WTC11 (cell line): ENCODE results near the gene HUS1.

Experiments used
- FOXP1 ChIP-seq: sonication (generic); formaldehyde crosslinking; IDR thresholded peaks from 2 replicates; pipeline ENCODE4 v1.8.0; 2022; ENCODE audit warnings: missing genetic modification reagents, mild to moderate bottlenecking, moderate library complexity, borderline replicate concordance
- NFYB ChIP-seq: sonication (generic); formaldehyde crosslinking; conservative IDR thresholded peaks from 2 replicates; pipeline ENCODE4 v1.8.0; 2022; ENCODE audit warnings: low read depth, missing genetic modification reagents
- TEAD4 ChIP-seq: sonication (generic); formaldehyde crosslinking; IDR thresholded peaks from 2 replicates; pipeline ENCODE4 v1.8.0; 2022; ENCODE audit warnings: mild to moderate bottlenecking, missing genetic modification reagents
- TF ChIP-seq, protein P1 (sequence below): fragments of 200-600 bp; IDR thresholded peaks from 2 replicates; pipeline ENCODE4 v1.8.0; 2022; ENCODE audit warnings: antibody characterized with exemption
- TF ChIP-seq, protein P2 (sequence below): sonication (generic); formaldehyde crosslinking; IDR thresholded peaks from 2 replicates; pipeline ENCODE4 v1.8.0; 2022; ENCODE audit warnings: mild to moderate bottlenecking, missing genetic modification reagents

GRCh38 chr7:48028938-48029337, 49.5 kb upstream of the HUS1 start, which contains the start of gene SUN3:
- TF ChIP-seq FOXP1 (CRISPR knock-in tag) (no peak), NFYB (CRISPR knock-in tag) (no peak), TEAD4 (CRISPR knock-in tag) (no peak)
- TF ChIP-seq, protein P1, sequence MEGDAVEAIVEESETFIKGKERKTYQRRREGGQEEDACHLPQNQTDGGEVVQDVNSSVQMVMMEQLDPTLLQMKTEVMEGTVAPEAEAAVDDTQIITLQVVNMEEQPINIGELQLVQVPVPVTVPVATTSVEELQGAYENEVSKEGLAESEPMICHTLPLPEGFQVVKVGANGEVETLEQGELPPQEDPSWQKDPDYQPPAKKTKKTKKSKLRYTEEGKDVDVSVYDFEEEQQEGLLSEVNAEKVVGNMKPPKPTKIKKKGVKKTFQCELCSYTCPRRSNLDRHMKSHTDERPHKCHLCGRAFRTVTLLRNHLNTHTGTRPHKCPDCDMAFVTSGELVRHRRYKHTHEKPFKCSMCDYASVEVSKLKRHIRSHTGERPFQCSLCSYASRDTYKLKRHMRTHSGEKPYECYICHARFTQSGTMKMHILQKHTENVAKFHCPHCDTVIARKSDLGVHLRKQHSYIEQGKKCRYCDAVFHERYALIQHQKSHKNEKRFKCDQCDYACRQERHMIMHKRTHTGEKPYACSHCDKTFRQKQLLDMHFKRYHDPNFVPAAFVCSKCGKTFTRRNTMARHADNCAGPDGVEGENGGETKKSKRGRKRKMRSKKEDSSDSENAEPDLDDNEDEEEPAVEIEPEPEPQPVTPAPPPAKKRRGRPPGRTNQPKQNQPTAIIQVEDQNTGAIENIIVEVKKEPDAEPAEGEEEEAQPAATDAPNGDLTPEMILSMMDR, result no peak
- TF ChIP-seq, protein P2, sequence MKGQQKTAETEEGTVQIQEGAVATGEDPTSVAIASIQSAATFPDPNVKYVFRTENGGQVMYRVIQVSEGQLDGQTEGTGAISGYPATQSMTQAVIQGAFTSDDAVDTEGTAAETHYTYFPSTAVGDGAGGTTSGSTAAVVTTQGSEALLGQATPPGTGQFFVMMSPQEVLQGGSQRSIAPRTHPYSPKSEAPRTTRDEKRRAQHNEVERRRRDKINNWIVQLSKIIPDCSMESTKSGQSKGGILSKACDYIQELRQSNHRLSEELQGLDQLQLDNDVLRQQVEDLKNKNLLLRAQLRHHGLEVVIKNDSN (CRISPR knock-in tag), result no peak
